ENCODE results near the gene KHK.

The KHK gene

GRCh38 chr2:27050996-27051901 is 35.3 kb upstream of the KHK start, which contains the start of gene AGBL5 (continued):
- TF ChIP-seq ZBTB10 (tag by site-specific recombination; IDR thresholded peaks at IDR 0.05), result peak; percentile 99
- TF ChIP-seq ZNF302 (tag by site-specific recombination; IDR thresholded peaks at IDR 0.05; ENCODE audit: low read depth), result no peak
- TF ChIP-seq ZBTB21 (tag by site-specific recombination; IDR thresholded peaks at IDR 0.05), result no peak; the same call in none of the 2 replicates
- no peak for TF ChIP-seq ZNF423 (tag by site-specific recombination; IDR thresholded peaks at IDR 0.05)
- TF ChIP-seq ZNF280D (tag by site-specific recombination; IDR thresholded peaks at IDR 0.05), result no peak
- TF ChIP-seq ZNF398 (tag by site-specific recombination; IDR thresholded peaks at IDR 0.05), result peak; percentile 99
- TF ChIP-seq ZNF37A (tag by site-specific recombination; IDR thresholded peaks at IDR 0.05), result no peak
- peak; percentile 72 for TF ChIP-seq YY2 (tag by site-specific recombination; IDR thresholded peaks at IDR 0.05)
- TF ChIP-seq ZNF138 (tag by site-specific recombination; IDR thresholded peaks at IDR 0.05; ENCODE audit: borderline replicate concordance), result no peak
- TF ChIP-seq CTCF (tag by site-specific recombination; IDR thresholded peaks at IDR 0.05), result no peak
- TF ChIP-seq MEIS1 (CRISPR knock-in tag; IDR thresholded peaks at IDR 0.05; ENCODE audit: borderline replicate concordance), result no peak
- no peak for TF ChIP-seq ZNF843 (tag by site-specific recombination; IDR thresholded peaks at IDR 0.05)
- no peak for TF ChIP-seq ZNF701 (tag by site-specific recombination; IDR thresholded peaks at IDR 0.05)
- TF ChIP-seq ZBTB17 (tag by site-specific recombination; IDR thresholded peaks at IDR 0.05), result peak; percentile 67
- TF ChIP-seq ZNF785 (tag by site-specific recombination; IDR thresholded peaks at IDR 0.05), result no peak; the same call in 1 of the 2 replicates
- no peak for TF ChIP-seq ZNF248 (tag by site-specific recombination; IDR thresholded peaks at IDR 0.05)
- TF ChIP-seq ZSCAN23 (tag by site-specific recombination; IDR thresholded peaks at IDR 0.05), result no peak
- TF ChIP-seq ZNF561 (tag by site-specific recombination; IDR thresholded peaks at IDR 0.05; ENCODE audit: borderline replicate concordance), result 0 out of 2 replicates have a peak, but pooled peaks have one; percentile 69
- no peak for TF ChIP-seq OSR2 (tag by site-specific recombination; IDR thresholded peaks at IDR 0.05)
- peak; percentile 86 for TF ChIP-seq ZNF2 (tag by site-specific recombination; IDR thresholded peaks at IDR 0.05)
- TF ChIP-seq ZNF791 (tag by site-specific recombination; IDR thresholded peaks at IDR 0.05), result no peak
- TF ChIP-seq ZNF221 (tag by site-specific recombination; IDR thresholded peaks at IDR 0.05; ENCODE audit: borderline replicate concordance), result no peak
- no peak for TF ChIP-seq ZNF211 (tag by site-specific recombination; IDR thresholded peaks at IDR 0.05; ENCODE audit: low read depth)
- TF ChIP-seq ZNF664 (tag by site-specific recombination; IDR thresholded peaks at IDR 0.05), result peak; percentile 19; the same call in 1 of the 2 replicates
- TF ChIP-seq SETDB1 (IDR thresholded peaks at IDR 0.05; ENCODE audit: insufficient read length, low read length), result peak; percentile 55
- TF ChIP-seq PRDM10 (tag by site-specific recombination; IDR thresholded peaks at IDR 0.05), result peak; percentile 24
- TF ChIP-seq ZFP69B (tag by site-specific recombination; IDR thresholded peaks at IDR 0.05), result peak; percentile 45
